ENCODE measurements around the gene ARHGEF28.
A peak's percentile ranks its signal among the peaks of the same experiment; 100 is the strongest.

- TF ChIP-seq CTCF (IDR thresholded peaks at IDR 0.05; ENCODE audit: low read length): peak; percentile 83
- no peak for TF ChIP-seq EZH2 (optimal IDR thresholded peaks at IDR 0.05; ENCODE audit: low read depth, low read length)
Observed at GRCh38 chr5:73591102-73591695, 34.8 kb upstream of the ARHGEF28 start.
